Heart right ventricle (tissue), 16 donors: Measurements from ENCODE around the gene SSC5D. TPM values are rescaled to one million over a fixed set of nuclear protein-coding genes. Genes with fewer than 3 reads are reported as not detected.
A peak's percentile ranks its signal among the peaks of the same experiment; 100 is the strongest.
"Not testable (repeated sequence)": the region's sequence is repeated elsewhere in the genome, so short reads cannot be mapped to it uniquely, and the experiment has no call there.

ENCODE experiments used
- ATAC-seq, 8 donors: fragments of 200-7000 bp; cut with Tn5 transposase; one replicate each; pipeline ENCODE4 v1.9.1; 2020; ENCODE audit warnings: mild to moderate bottlenecking in 8 of 8, moderate library complexity in 8 of 8, moderate number of reproducible peaks in 1 of 8
- DNase-seq, 2 donors: peaks; one replicate each; pipeline ENCODE4 v3.0.0-alpha.2; 2020
- H3K27ac ChIP-seq, 10 donors: fragments of 200-600 bp; sonication (generic) in 2 of 10; one replicate each; pipeline versions ENCODE4 v1.5.0 to v1.8.0; 2020 to 2022; ENCODE audit warnings: mild to moderate bottlenecking in 3 of 10
- H3K27me3 ChIP-seq, 7 donors: fragments of 200-600 bp; one replicate each; pipeline ENCODE4 v1.8.0; 2021 to 2022; ENCODE audit warnings: mild to moderate bottlenecking in 2 of 7
- H3K36me3 ChIP-seq, 9 donors: fragments of 200-600 bp; sonication (generic) in 1 of 9; one replicate each; pipeline versions ENCODE4 v1.5.0 to v1.8.0; 2020 to 2022; ENCODE audit warnings: mild to moderate bottlenecking in 2 of 9
- H3K4me1 ChIP-seq, 9 donors: fragments of 200-600 bp; sonication (generic) in 1 of 9; one replicate each; pipeline versions ENCODE4 v1.5.0 to v1.8.0; 2020 to 2022; ENCODE audit warnings: mild to moderate bottlenecking in 4 of 9
- H3K4me3 ChIP-seq, 10 donors: fragments of 200-600 bp; sonication (generic) in 2 of 10; one replicate each; pipeline versions ENCODE4 v1.5.0 to v1.8.0; 2020 to 2022; ENCODE audit warnings: mild to moderate bottlenecking in 7 of 10, moderate library complexity in 2 of 10
- H3K9me3 ChIP-seq, 11 donors: fragments of 200-600 bp in 10 of 11; sonication (generic) in 2 of 11; one replicate each; pipeline versions ENCODE4 v1.5.0 to v1.8.0; 2013 to 2022; ENCODE audit warnings: mild to moderate bottlenecking in 2 of 11, control low read depth in 1 of 11, moderate library complexity in 1 of 11
- WGBS, 2 donors: extraction: QIAGEN DNeasy Blood & Tissue Kit; methylation state at CpG; one replicate each; pipeline ENCODE4 v1.1.7; 2013; ENCODE audit warnings: inconsistent platforms in 1 of 2; 5-methylcytosine and 5-hydroxymethylcytosine counted together
- intact Hi-C, 10 donors: fragments of 100-400 bp; cut with DNase I; formaldehyde crosslinking; loops; one replicate each; pipeline versions ENCODE4 v1.11.1 to v1.14.2; 2022
- polyA plus RNA-seq, 2 donors: library from polyadenylated mRNA; stranded (reverse); fragments of 200-250 nt; gene quantifications; one replicate each; pipeline ENCODE4 v1.2.3, GENCODE V29; 2013
- total RNA-seq, 10 donors: library from RNA; stranded (reverse); fragmentation: NEBNext Ultra II Directional in 3 of 10; extraction: Animal tissue kit (Norgen Biotek cat#: 25700) in 3 of 10; gene quantifications; one replicate each; pipeline versions ENCODE4 v1.2.1 to v1.2.4, GENCODE V29; 2021 to 2023
- TF ChIP-seq, protein P1 (sequence below), 9 donors: fragments of 200-600 bp; sonication (generic) in 2 of 9; IDR thresholded peaks; one replicate each; pipeline versions ENCODE4 v1.5.0 to v1.8.0; 2021 to 2022; ENCODE audit warnings: antibody characterized with exemption in 9 of 9, mild to moderate bottlenecking in 5 of 9, moderate library complexity in 1 of 9
- donor health status: Arrhythmogenic right ventricular cardiomyopathy.
- donor health status: ischemic (EF 13 %, LVEDD 7.1; RV severe dilation, severe dysfunction).
- donor health status: healthy with polysubstance abuse.
- donor health status: DM: no; HTN: yes; CAD: no.
- donor health status: DM: no; HTN: no; CAD: no.
- donor health status: ischemic (EF 25% LVEDD 6.9; RV normal size, moderate dysfunction).
- donor health status: ischemic (EF 25% LVEDD 5.7; RV mildly dilated, moderate dysfunction).
- donor health status: healthy.
- donor health status: DM: yes; HTN: yes; CAD: no.
- donor health status: Ischemic cardiomyopathy.
- donor health status: ischemic (EF 35%, LVEDD 5.7; RV mildly dilated, moderate dysfunction).
- donor health status: nonischemic (EF 11% LVEDD 7.7; RV severe dilation, severe dysfunction).
- donor health status: DM: yes; HTN: yes; CAD: no.
- donor health status: PGD.
- donor health status: ischemic (EF 29% LVEDD 5.4; RV normal size, mild dysfunction).
- donor health status: nonischemic (EF 23%, LVEDD 6.1; RV moderate dilation, normal function).

Gene SSC5D
- total and polyA plus RNA-seq, 12 donors: 0.72 to 6.5 (median 3.6) TPM

DNA sequence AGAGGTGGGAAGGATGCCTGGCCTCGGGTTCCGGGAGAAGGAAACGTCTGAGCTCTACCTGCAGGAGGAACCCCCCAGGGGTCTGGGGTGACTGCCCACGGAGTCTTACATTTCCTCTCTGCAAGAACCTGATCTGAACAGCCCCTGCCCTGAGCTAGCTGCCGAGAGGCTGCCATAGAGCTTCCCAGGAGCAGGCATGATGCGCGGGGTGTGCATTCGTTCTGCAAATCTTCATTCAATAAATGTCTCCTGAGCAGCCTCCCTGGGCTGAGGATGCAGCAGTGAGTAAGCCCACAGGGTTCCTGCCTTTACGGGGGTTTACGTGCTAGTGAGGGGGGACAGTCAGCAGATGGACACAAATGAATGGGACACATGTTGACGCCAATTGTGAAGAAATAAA is 43.6 kb upstream of the SSC5D start:
- no peaks in the 10 kb centered on the region for H3K9me3 ChIP-seq
- H3K27me3 ChIP-seq: peaks cover 16 to 85% (median 74%) of the 10 kb centered on the region in 7 donors
- ATAC-seq: no peak
- H3K4me3 ChIP-seq: no peak overlapping the region
- DNase-seq: no peak
- WGBS, 2 donors: 40 to 46% methylated on average over 11 of the region's 11 CpGs
- TF ChIP-seq, protein P1, sequence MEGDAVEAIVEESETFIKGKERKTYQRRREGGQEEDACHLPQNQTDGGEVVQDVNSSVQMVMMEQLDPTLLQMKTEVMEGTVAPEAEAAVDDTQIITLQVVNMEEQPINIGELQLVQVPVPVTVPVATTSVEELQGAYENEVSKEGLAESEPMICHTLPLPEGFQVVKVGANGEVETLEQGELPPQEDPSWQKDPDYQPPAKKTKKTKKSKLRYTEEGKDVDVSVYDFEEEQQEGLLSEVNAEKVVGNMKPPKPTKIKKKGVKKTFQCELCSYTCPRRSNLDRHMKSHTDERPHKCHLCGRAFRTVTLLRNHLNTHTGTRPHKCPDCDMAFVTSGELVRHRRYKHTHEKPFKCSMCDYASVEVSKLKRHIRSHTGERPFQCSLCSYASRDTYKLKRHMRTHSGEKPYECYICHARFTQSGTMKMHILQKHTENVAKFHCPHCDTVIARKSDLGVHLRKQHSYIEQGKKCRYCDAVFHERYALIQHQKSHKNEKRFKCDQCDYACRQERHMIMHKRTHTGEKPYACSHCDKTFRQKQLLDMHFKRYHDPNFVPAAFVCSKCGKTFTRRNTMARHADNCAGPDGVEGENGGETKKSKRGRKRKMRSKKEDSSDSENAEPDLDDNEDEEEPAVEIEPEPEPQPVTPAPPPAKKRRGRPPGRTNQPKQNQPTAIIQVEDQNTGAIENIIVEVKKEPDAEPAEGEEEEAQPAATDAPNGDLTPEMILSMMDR (IDR thresholded peaks at IDR 0.05): no peak
- intact Hi-C loops: no loop called here
- H3K27ac ChIP-seq: no peak overlapping the region
- no peaks in the 10 kb centered on the region for H3K36me3 ChIP-seq
- H3K4me1 ChIP-seq: peaks cover 0 to 20% (median 4%) of the 10 kb centered on the region in 9 donors

DNA sequence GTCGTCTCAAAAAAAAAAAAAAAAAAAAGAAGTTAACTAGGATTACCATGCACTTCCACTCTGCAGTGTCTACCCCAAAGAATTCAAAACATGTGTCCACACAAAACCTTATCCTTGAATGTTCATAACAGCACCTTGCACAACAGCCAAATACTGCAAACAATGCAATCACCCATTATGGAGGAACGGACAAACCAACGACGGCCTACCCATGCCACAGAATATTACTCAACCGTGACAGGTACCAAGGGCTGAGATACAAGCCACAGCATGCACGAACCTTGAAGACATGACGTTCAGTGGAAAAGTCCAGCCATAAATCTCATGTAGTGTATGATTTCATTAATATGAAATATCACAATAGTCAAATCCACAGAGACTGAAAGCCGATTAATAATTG is 42.2 kb upstream of the SSC5D start:
- intact Hi-C loops: no loop called here
- H3K4me1 ChIP-seq: peaks cover 0 to 10% (median 2%) of the 10 kb centered on the region in 9 donors
- H3K36me3 ChIP-seq: no peaks in the 10 kb centered on the region
- H3K9me3 ChIP-seq: no peaks in the 10 kb centered on the region
- no peak for ATAC-seq
- 75% methylated on average over 8 of the region's 8 CpGs for WGBS, 2 donors
- no peak for DNase-seq
- no peak overlapping the region for H3K4me3 ChIP-seq
- TF ChIP-seq, protein P1 (IDR thresholded peaks at IDR 0.05): no peak
- peaks cover 8 to 77% (median 65%) of the 10 kb centered on the region in 7 donors for H3K27me3 ChIP-seq
- no peak overlapping the region for H3K27ac ChIP-seq

DNA sequence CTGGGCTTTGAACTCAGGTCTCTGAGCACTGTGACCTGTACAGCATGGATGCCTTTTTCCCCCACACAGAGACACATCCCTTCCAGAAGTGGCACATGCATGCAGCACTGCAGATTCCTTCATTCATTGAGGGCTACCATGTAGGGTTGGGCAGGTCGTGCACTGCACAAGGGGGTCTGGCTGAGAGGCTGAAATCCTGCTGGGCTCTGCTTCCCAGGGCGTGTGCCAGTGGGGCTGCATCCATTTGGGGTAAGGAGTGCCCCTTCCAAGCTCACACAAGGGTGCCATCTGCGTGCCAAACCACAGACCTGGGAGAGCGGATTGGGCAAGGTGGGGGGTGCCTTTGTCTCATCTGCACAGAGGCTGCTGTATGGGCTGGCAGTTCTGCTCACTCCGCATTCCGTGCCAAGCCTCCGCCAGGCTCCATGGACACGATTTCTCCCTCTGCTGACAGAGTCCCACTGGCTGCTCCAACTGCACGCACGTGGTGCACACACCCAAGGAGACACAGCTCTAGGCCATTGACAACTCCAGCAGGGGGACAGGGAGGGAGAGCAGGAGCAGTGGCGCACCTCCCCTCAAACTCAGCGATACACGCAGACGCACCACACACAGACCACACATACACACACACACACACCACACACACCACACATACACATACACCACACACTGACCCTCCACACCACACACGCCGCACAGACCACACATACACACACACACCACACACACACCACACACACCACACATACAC is 40.6 kb upstream of the SSC5D start:
- Histone ChIP-seq H3K36me3 (no peaks in the 10 kb centered on the region), H3K27ac (no peak overlapping the region), H3K9me3 (no peaks in the 10 kb centered on the region), H3K4me3 (no peak overlapping the region), H3K27me3 (peaks cover 16 to 77% (median 66%) of the 10 kb centered on the region in 7 donors), H3K4me1 (peaks cover 4 to 14% (median 11%) of the 10 kb centered on the region in 9 donors)
- no peak for DNase-seq
- 33 to 34% methylated on average over 16 of the region's 16 CpGs for WGBS, 2 donors
- ATAC-seq: peak in 5 of 8 donors; percentile 29 to 76 (median 51)
- TF ChIP-seq, protein P1 (IDR thresholded peaks at IDR 0.05): no peak
- intact Hi-C loops: no loop called here

DNA sequence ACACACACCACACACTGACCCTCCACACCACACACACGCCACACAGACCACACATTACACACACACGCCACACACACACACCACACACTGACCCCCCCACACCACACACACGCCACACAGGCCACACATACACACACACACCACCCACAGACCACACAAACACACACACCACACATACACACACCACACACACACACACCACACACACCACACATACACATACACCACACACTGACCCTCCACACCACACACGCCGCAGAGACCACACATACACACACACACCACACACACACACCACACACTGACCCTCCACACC is 40.1 kb upstream of the SSC5D start:
- ATAC-seq, H3K36me3 ChIP-seq, intact Hi-C loops, DNase-seq, H3K27ac ChIP-seq, H3K4me3 ChIP-seq, H3K9me3 ChIP-seq: not testable (repeated sequence)
- Histone ChIP-seq H3K27me3 (peaks cover 17 to 77% (median 65%) of the 10 kb centered on the region in 7 donors), H3K4me1 (peaks cover 4 to 14% (median 11%) of the 10 kb centered on the region in 9 donors)
- WGBS, 2 donors: 88 to 90% methylated on average over 5 of the region's 5 CpGs

DNA sequence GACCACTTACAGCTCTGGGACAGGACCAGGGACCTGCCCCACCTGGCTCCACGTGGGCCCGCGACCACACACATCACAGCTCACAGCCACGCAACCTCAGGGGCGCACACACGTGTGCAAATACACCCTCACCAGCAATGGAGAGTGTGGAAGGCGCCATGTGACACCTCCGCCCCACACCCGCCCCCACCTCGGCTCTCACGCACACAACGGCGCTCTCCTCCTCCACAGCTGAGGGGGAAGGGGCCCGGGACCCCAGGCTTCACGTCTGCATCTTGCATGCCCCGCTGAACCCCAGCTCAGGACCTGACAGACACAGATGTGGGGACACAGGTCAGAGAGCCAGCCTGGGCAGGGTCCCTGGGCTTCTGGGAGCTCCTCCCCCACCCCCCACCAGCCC is 38.8 kb upstream of the SSC5D start:
- H3K4me3 ChIP-seq: no peak overlapping the region
- H3K4me1 ChIP-seq: peaks cover 4 to 14% (median 11%) of the 10 kb centered on the region in 9 donors
- H3K27ac ChIP-seq: no peak overlapping the region
- peaks cover 17 to 67% (median 52%) of the 10 kb centered on the region in 7 donors for H3K27me3 ChIP-seq
- H3K9me3 ChIP-seq: no peaks in the 10 kb centered on the region
- intact Hi-C loops: no loop called here
- WGBS, 2 donors: 34 to 36% methylated on average over 16 of the region's 16 CpGs
- peaks cover 0 to 7% (median 0%) of the 10 kb centered on the region in 9 donors for H3K36me3 ChIP-seq
- DNase-seq (no peak), ATAC-seq (no peak)
- TF ChIP-seq, protein P1 (IDR thresholded peaks at IDR 0.05): no peak
